ENCODE measurements around the gene FRMPD4.

DNA sequence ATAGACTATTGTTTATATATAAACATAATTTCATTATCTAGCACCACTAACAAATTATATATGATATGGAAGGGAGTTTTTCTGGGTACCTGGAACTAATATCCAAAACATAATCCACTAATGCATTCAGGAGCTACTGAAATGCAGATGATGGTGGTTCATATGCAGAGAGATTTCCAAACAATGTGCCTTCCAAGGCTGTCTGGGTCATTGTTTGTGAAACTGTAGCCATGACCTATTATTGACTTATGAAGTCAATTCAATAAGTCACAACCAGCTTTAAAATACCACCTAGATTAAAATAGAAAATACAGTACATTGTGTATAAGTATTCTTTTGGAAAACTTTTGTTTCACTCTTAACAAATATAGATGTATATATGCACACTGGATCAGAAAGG, 415.9 kb downstream of the FRMPD4 start:
- TF ChIP-seq, protein P1, sequence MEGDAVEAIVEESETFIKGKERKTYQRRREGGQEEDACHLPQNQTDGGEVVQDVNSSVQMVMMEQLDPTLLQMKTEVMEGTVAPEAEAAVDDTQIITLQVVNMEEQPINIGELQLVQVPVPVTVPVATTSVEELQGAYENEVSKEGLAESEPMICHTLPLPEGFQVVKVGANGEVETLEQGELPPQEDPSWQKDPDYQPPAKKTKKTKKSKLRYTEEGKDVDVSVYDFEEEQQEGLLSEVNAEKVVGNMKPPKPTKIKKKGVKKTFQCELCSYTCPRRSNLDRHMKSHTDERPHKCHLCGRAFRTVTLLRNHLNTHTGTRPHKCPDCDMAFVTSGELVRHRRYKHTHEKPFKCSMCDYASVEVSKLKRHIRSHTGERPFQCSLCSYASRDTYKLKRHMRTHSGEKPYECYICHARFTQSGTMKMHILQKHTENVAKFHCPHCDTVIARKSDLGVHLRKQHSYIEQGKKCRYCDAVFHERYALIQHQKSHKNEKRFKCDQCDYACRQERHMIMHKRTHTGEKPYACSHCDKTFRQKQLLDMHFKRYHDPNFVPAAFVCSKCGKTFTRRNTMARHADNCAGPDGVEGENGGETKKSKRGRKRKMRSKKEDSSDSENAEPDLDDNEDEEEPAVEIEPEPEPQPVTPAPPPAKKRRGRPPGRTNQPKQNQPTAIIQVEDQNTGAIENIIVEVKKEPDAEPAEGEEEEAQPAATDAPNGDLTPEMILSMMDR (IDR thresholded peaks at IDR 0.05), result no peak
- TF ChIP-seq ERG (CRISPR knock-in tag; IDR thresholded peaks at IDR 0.05) (no peak), PRDM15 (CRISPR knock-in tag; IDR thresholded peaks at IDR 0.05) (no peak), CREB1 (CRISPR knock-in tag; IDR thresholded peaks at IDR 0.05) (no peak), NR2C2 (CRISPR knock-in tag; IDR thresholded peaks at IDR 0.05) (no peak), SP1 (CRISPR knock-in tag; conservative IDR thresholded peaks at IDR 0.05) (no peak), ZNF423 (CRISPR knock-in tag; IDR thresholded peaks at IDR 0.05) (no peak)
- TF ChIP-seq, protein P2, sequence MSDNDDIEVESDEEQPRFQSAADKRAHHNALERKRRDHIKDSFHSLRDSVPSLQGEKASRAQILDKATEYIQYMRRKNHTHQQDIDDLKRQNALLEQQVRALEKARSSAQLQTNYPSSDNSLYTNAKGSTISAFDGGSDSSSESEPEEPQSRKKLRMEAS (CRISPR knock-in tag; IDR thresholded peaks at IDR 0.05), result no peak
- TF ChIP-seq, protein P3, sequence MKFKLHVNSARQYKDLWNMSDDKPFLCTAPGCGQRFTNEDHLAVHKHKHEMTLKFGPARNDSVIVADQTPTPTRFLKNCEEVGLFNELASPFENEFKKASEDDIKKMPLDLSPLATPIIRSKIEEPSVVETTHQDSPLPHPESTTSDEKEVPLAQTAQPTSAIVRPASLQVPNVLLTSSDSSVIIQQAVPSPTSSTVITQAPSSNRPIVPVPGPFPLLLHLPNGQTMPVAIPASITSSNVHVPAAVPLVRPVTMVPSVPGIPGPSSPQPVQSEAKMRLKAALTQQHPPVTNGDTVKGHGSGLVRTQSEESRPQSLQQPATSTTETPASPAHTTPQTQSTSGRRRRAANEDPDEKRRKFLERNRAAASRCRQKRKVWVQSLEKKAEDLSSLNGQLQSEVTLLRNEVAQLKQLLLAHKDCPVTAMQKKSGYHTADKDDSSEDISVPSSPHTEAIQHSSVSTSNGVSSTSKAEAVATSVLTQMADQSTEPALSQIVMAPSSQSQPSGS (CRISPR knock-in tag; IDR thresholded peaks at IDR 0.05; ENCODE audit: borderline replicate concordance, low read depth), result no peak

All from WTC11 (cell line).